Measurements from ENCODE around the gene EFCAB14. TPM values are rescaled to one million over a fixed set of nuclear protein-coding genes. Genes with fewer than 3 reads are reported as not detected.

EFCAB14 gene
- polyA plus RNA-seq, 3 donors, result 31.4 to 75.5 (median 49.8) TPM

DNA sequence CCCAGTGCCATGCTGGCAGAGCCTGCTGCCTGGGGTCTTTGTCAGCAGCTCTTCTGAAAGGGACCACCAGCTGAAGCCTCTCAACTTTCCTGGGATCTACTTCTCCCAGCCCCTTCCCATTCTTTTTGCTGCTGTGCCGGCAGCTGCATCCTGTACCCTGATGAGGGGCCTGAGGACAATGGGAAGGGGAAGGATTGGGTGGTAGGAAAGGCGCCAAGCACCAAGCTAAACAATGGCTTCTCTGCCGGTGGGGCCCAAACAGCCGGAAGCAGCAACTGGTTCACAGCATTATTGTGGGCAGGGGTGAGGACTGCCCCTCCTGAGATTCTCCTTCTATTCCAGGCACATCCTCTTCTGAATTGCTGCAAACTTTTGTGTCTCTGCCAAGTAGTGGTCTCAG, 5.0 kb upstream of the EFCAB14 start:
- Histone ChIP-seq H3K27ac (ENCODE audit: low read depth in 1 of 2, low read length in 2 of 2) (no peak overlapping the region), H2AFZ (ENCODE audit: insufficient read depth, low read depth, low read length, poor library complexity, severe bottlenecking) (no peak overlapping the region), H3K36me3 (replicated peaks in 1 of 2; ENCODE audit: control insufficient read depth in 1 of 2, insufficient read depth in 2 of 2, low read length in 2 of 2) (no peaks in the 10 kb centered on the region), H3K9ac (ENCODE audit: insufficient read depth, low read length, poor library complexity, severe bottlenecking) (no peak overlapping the region), H4K20me1 (ENCODE audit: insufficient read depth, low read length) (no peaks in the 10 kb centered on the region), H3K9me3 (replicated peaks in 1 of 2; ENCODE audit: control insufficient read depth in 1 of 2, insufficient read depth in 1 of 2, low read length in 2 of 2) (no peaks in the 10 kb centered on the region), H3K79me2 (ENCODE audit: insufficient read depth, low read length) (no peaks in the 10 kb centered on the region), H3K4me1 (ENCODE audit: control insufficient read depth in 1 of 2, insufficient read depth in 2 of 2, low read length in 2 of 2) (peaks cover 6 to 7% of the 10 kb centered on the region in 2 donors), H3K27me3 (ENCODE audit: control insufficient read depth in 2 of 2, insufficient read depth in 2 of 2, low read length in 2 of 2) (peaks cover 0 to 3% of the 10 kb centered on the region in 2 donors), H3K4me2 (replicated peaks; ENCODE audit: extremely low read depth, low read length, poor library complexity, severe bottlenecking) (no peak overlapping the region), H3K4me3 (replicated peaks in 1 of 3; ENCODE audit: low read depth in 2 of 3, low read length in 3 of 3) (no peak overlapping the region)
- intact Hi-C loops (cut with micrococcal nuclease), result loop anchor here (2.0 to 10.0 kb wide), 3 partner anchors 189 to 319 kb away; a partner anchor contains a TSS
- Mint-ChIP-seq H3K36me3 (no peaks in the 10 kb centered on the region), H3K4me3 (no peak overlapping the region), H3K27me3 (ENCODE audit: low read depth in 3 of 3) (peaks cover 8 to 26% (median 14%) of the 10 kb centered on the region in 3 donors), H3K4me1 (peaks cover 11% of the 10 kb centered on the region), H3K9me3 (peaks cover 0 to 4% (median 0%) of the 10 kb centered on the region in 7 donors), H3K27ac (no peak overlapping the region)
- 100% methylated on average over 1 of the region's 4 CpGs for WGBS (ENCODE audit: insufficient coverage)
- DNase-seq, result no peak
- TF ChIP-seq, protein P1, sequence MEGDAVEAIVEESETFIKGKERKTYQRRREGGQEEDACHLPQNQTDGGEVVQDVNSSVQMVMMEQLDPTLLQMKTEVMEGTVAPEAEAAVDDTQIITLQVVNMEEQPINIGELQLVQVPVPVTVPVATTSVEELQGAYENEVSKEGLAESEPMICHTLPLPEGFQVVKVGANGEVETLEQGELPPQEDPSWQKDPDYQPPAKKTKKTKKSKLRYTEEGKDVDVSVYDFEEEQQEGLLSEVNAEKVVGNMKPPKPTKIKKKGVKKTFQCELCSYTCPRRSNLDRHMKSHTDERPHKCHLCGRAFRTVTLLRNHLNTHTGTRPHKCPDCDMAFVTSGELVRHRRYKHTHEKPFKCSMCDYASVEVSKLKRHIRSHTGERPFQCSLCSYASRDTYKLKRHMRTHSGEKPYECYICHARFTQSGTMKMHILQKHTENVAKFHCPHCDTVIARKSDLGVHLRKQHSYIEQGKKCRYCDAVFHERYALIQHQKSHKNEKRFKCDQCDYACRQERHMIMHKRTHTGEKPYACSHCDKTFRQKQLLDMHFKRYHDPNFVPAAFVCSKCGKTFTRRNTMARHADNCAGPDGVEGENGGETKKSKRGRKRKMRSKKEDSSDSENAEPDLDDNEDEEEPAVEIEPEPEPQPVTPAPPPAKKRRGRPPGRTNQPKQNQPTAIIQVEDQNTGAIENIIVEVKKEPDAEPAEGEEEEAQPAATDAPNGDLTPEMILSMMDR (IDR thresholded peaks at IDR 0.05), result no peak

DNA sequence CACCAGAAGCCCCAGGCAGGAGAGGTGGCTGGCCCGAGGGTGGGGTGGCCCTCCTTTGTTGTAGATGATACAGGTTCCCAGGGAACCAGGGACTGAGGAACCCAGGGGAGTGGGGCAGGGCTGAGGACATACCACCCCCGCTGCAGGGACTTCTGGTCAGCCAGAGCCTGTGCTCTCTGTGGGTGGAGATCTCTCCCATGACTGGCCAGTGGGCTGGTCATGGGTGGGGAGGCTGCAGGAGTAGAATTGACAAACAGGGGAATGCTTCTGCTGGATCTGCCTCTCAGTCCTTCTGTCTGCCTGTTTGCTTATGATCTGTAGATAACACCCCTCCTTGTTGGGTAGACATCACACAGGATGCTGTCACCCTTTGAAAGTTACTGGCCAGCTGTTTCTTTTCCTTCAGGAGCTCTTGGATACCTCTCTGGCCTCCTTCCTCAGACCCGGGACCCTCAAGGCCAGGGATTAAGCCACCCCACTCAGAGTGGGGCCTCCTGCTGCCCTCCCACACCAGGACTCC, 2.8 kb upstream of the EFCAB14 start:
- Histone ChIP-seq H4K20me1 (ENCODE audit: insufficient read depth, low read length) (peaks cover 16% of the 10 kb centered on the region), H3K9me3 (replicated peaks in 1 of 2; ENCODE audit: control insufficient read depth in 1 of 2, insufficient read depth in 1 of 2, low read length in 2 of 2) (no peaks in the 10 kb centered on the region), H3K4me3 (replicated peaks in 1 of 3; ENCODE audit: low read depth in 2 of 3, low read length in 3 of 3) (no peak overlapping the region), H3K36me3 (replicated peaks in 1 of 2; ENCODE audit: control insufficient read depth in 1 of 2, insufficient read depth in 2 of 2, low read length in 2 of 2) (peaks cover 0 to 1% of the 10 kb centered on the region in 2 donors), H3K4me2 (replicated peaks; ENCODE audit: extremely low read depth, low read length, poor library complexity, severe bottlenecking) (no peak overlapping the region), H3K79me2 (ENCODE audit: insufficient read depth, low read length) (peaks cover 21% of the 10 kb centered on the region), H3K4me1 (ENCODE audit: control insufficient read depth in 1 of 2, insufficient read depth in 2 of 2, low read length in 2 of 2) (peaks cover 23 to 25% of the 10 kb centered on the region in 2 donors), H3K9ac (ENCODE audit: insufficient read depth, low read length, poor library complexity, severe bottlenecking) (no peak overlapping the region), H3K27me3 (ENCODE audit: control insufficient read depth in 2 of 2, insufficient read depth in 2 of 2, low read length in 2 of 2) (peaks cover 0 to 3% of the 10 kb centered on the region in 2 donors), H2AFZ (ENCODE audit: insufficient read depth, low read depth, low read length, poor library complexity, severe bottlenecking) (no peak overlapping the region), H3K27ac (ENCODE audit: low read depth in 1 of 2, low read length in 2 of 2) (no peak overlapping the region)
- H3K9me3 Mint-ChIP-seq, result peaks cover 0 to 4% (median 0%) of the 10 kb centered on the region in 7 donors
- WGBS (ENCODE audit: insufficient coverage), result 100% methylated on average over 2 of the region's 3 CpGs
- H3K4me3 Mint-ChIP-seq, result no peak overlapping the region
- H3K4me1 Mint-ChIP-seq, result peaks cover 28% of the 10 kb centered on the region
- intact Hi-C loops (cut with micrococcal nuclease), result loop anchor here in 1 of 2 donors (10.0 kb wide), 2 partner anchors 187 to 317 kb away; a partner anchor contains a TSS
- peaks cover 6 to 13% (median 10%) of the 10 kb centered on the region in 3 donors for H3K27me3 Mint-ChIP-seq (ENCODE audit: low read depth in 3 of 3)
- H3K36me3 Mint-ChIP-seq, result peaks cover 0 to 3% of the 10 kb centered on the region in 2 donors
- DNase-seq, result no peak
- H3K27ac Mint-ChIP-seq, result peak overlapping the region in 1 of 7 donors; percentile 54
- TF ChIP-seq, protein P1 (IDR thresholded peaks at IDR 0.05), result no peak
